SHP77 (cell line): Measurements from ENCODE around the gene GRAP.

ENCODE experiments used
- DNase-seq, 2 experiments: peaks; one replicate each; lab custom pipeline; 2025; lab: John Stamatoyannopoulos, UW

The GRAP gene

DNA sequence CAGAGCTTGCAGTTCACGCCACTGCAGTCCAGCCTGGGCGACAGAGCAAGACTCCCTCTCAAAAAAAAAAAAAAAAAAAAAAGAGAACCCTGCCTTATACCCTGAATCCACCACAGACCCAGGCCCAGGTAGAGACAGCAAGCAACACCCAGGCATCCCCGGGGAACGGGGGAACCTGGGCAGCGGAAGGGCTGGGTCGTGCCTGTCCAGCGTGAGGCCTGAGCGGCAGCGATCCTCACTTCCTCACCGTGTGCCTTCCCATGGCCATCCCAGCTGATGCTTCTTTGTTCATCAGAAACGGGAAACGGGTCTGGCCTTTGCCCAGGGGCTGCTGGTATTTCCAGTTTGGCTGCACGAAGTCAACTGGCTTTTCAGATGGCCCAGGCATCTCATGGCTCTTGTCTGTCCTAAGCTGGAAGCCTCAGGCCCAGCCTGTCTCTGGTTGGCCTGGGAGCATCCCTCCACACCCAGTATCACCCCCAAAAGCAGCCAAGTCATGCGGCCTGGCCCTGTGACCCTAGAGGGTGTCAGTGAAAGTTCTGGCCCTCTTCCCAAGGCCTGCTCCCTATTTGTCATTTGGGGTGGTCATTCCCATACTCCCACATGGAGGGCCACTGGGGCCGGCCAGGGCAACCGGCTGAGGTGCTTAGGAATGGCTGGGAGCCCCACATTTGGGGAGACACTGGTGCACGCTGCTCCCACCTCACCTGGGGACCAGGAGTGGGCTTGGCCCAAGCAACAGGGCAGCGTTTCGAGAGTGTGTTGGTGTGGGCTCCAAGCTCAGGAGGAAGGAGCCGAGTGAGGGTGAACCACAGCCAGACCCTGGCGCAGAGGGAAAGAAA is 62.3 kb downstream of the GRAP start:
- no peak for DNase-seq

GRCh38 chr17:18981642-18982424 is 64.9 kb downstream of the GRAP start:
- DNase-seq: no peak

GRCh38 chr17:18981335-18981641 is 65.5 kb downstream of the GRAP start:
- no peak for DNase-seq

- no peak for DNase-seq
Measured at GRCh38 chr17:18980682-18981334, 65.9 kb downstream of the GRAP start.

DNA sequence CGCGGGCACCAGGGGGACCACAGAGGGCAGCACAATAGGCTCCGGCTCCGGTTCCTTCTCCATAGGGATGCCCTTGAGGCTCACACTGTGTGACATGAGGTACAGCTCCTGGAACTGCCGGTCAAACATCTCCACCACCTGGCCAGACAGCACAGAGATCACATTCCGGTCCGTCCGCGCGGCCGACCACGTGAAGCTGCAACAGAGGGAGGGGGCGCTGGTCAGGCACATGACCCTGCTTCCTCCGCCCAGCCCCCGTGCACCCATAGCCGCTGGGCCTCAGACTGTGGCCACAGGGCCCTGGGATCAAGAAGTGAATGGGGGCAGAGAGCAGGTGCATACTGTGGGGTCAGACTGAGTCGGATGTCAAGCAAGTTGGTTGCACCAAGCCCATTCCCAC is 68.1 kb downstream of the GRAP start:
- no peak for DNase-seq

DNA sequence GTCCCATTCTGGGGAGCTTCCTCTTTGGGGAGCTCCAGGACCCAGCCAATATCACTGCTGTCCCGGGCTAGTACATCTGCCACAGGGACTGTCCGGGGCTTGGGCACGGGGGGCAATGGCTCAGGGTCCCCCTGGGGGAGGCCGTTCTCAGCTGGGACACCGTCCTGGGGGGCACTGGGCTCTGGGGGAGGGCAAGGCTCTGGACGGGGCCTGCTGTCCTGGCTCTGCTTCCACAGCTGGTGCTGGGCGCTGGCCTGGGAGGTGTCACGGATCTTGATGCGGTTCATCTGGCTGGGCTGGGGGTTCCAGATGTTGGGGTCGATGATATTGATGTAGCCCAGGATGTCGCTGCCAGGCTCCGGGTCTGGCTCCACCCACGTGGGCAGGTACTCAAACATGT is 68.7 kb downstream of the GRAP start:
- no peak for DNase-seq

DNA sequence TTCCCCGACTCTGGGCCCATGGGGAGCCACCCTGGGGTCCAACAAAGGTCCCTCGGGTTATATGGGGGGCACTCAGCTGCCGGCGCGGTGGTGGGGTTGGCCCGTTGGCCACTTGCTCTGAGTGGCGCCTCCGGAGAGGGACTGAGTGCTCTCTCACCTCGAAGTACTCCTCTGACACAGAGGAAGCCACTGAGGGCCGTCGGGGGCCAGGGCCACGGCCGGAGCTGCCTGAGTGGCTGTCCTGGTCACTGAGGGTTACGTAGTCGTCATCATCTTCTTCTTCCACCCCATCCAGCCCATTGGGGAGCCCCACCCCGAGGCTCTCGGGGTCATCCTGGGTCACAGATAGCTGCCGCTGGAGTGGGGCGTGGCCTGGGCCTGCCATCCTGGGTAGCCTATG is 69.1 kb downstream of the GRAP start:
- no peak for DNase-seq

- no peak for DNase-seq
Measured at GRCh38 chr17:18977021-18977420, 69.7 kb downstream of the GRAP start.

GRCh38 chr17:18976201-18976600 is 70.6 kb downstream of the GRAP start:
- DNase-seq: no peak

DNA sequence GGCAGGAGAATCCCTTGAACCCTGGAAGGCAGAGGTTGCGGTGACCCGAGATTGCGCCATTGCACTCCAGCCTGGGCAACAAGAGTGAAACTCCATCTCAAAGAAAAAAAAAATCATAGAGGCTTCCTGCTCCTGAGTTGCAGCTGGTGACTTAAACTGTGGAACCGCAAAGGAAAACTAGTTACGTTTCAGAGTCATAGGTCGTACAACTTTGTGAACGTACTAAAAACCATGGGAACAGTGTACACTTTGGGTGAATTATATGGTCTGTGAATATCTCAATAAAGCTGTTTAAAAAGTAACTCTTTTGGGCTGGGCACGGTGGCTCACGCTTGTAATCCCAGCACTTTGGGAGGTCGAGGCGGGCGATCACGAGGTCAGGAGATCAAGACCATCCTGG is 71.2 kb downstream of the GRAP start:
- DNase-seq: no peak

DNA sequence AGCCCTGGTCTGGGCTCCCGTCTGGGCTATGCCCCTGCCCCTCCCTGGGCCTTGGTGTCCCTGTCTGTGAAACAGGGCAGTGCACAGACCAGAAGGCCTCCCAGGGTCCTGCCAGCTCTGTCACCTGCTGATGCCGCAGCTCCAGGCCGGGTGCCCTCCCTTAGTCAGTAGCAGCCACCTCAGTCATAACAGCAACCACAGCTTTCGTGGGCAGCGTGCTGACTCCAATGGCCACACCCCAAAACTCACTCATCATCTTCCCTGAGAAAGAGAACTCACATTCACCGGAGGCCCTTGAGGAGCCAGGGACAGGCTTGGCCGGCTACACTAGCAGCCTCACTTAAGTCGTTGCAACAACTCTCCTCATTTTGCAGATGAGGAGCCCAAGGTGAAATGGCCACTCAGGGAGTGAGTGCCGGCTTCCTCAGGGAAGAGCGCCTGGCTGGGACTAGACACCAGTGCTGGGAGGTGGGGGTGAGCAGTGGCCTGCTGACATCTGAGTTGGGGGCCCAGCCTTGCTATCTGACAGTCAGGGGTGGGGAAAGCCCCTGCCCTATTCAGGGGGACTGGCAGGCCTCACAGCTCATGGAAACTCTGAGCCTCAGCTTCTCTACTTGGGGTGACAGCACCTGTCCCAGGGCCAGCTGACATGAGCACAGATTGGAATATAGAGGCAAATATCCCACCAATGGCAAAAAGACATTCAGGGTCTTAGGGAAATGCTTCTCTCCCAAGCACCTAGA is 72.2 kb downstream of the GRAP start:
- no peak for DNase-seq

- DNase-seq: no peak
Measured at GRCh38 chr17:18971801-18972200, 75.0 kb downstream of the GRAP start.
